ENCODE measurements around the gene PTRH2. TPM values are rescaled to one million over a fixed set of nuclear protein-coding genes. Genes with fewer than 3 reads are reported as not detected.

PTRH2 gene
- total RNA-seq, 1 experiment from 2014 or later = 16.4 TPM

- no peak for DNase-seq
- Histone ChIP-seq H3K27me3 (ENCODE audit: control insufficient read depth, insufficient read depth, low read length) (no peaks in the 10 kb centered on the region), H3K4me3 (ENCODE audit: insufficient read depth, low read depth, low read length) (no peak overlapping the region), H3K36me3 (replicated peaks; ENCODE audit: control insufficient read depth, insufficient read depth, low read length) (peaks cover 14% of the 10 kb centered on the region)
Observed at GRCh38 chr17:59699218-59699617, 8.0 kb downstream of the PTRH2 start.

- Histone ChIP-seq H3K27me3 (ENCODE audit: control insufficient read depth, insufficient read depth, low read length) (no peaks in the 10 kb centered on the region), H3K4me3 (ENCODE audit: insufficient read depth, low read depth, low read length) (no peak overlapping the region), H3K36me3 (replicated peaks; ENCODE audit: control insufficient read depth, insufficient read depth, low read length) (peaks cover 20% of the 10 kb centered on the region)
- no peak for DNase-seq
Observed at GRCh38 chr17:59698143-59698542, 9.1 kb downstream of the PTRH2 start.

GRCh38 chr17:59696682-59697277 lies 10.4 kb downstream of the PTRH2 start:
- DNase-seq = no peak
- Histone ChIP-seq H3K27me3 (ENCODE audit: control insufficient read depth, insufficient read depth, low read length) (no peaks in the 10 kb centered on the region), H3K36me3 (replicated peaks; ENCODE audit: control insufficient read depth, insufficient read depth, low read length) (peaks cover 20% of the 10 kb centered on the region), H3K4me3 (ENCODE audit: insufficient read depth, low read depth, low read length) (no peak overlapping the region)

GRCh38 chr17:59695945-59696681 lies 11.1 kb downstream of the PTRH2 start:
- Histone ChIP-seq H3K36me3 (replicated peaks; ENCODE audit: control insufficient read depth, insufficient read depth, low read length) (peaks cover 22% of the 10 kb centered on the region), H3K4me3 (ENCODE audit: insufficient read depth, low read depth, low read length) (no peak overlapping the region), H3K27me3 (ENCODE audit: control insufficient read depth, insufficient read depth, low read length) (no peaks in the 10 kb centered on the region)
- no peak for DNase-seq

GRCh38 chr17:59694344-59694743 lies 12.9 kb downstream of the PTRH2 start:
- H3K27me3 ChIP-seq (ENCODE audit: control insufficient read depth, insufficient read depth, low read length) = no peaks in the 10 kb centered on the region

GRCh38 chr17:59693582-59693981 lies 13.6 kb downstream of the PTRH2 start:
- Histone ChIP-seq H3K36me3 (replicated peaks; ENCODE audit: control insufficient read depth, insufficient read depth, low read length) (peaks cover 28% of the 10 kb centered on the region), H3K4me3 (ENCODE audit: insufficient read depth, low read depth, low read length) (no peak overlapping the region), H3K27me3 (ENCODE audit: control insufficient read depth, insufficient read depth, low read length) (no peaks in the 10 kb centered on the region)
- no peak for DNase-seq

More at GRCh38 chr17:59694344-59694743, 12.9 kb downstream of the PTRH2 start:
- no peak for DNase-seq
- Histone ChIP-seq H3K4me3 (ENCODE audit: insufficient read depth, low read depth, low read length) (no peak overlapping the region), H3K36me3 (replicated peaks; ENCODE audit: control insufficient read depth, insufficient read depth, low read length) (peaks cover 31% of the 10 kb centered on the region)

- Histone ChIP-seq H3K27me3 (ENCODE audit: control insufficient read depth, insufficient read depth, low read length) (no peaks in the 10 kb centered on the region), H3K36me3 (replicated peaks; ENCODE audit: control insufficient read depth, insufficient read depth, low read length) (peaks cover 28% of the 10 kb centered on the region), H3K4me3 (ENCODE audit: insufficient read depth, low read depth, low read length) (no peak overlapping the region)
- DNase-seq = no peak
Observed at GRCh38 chr17:59688496-59688895, 18.7 kb downstream of the PTRH2 start.

GRCh38 chr17:59688008-59688407 lies 19.2 kb downstream of the PTRH2 start:
- Histone ChIP-seq H3K36me3 (replicated peaks; ENCODE audit: control insufficient read depth, insufficient read depth, low read length) (peaks cover 30% of the 10 kb centered on the region), H3K27me3 (ENCODE audit: control insufficient read depth, insufficient read depth, low read length) (no peaks in the 10 kb centered on the region), H3K4me3 (ENCODE audit: insufficient read depth, low read depth, low read length) (no peak overlapping the region)
- no peak for DNase-seq

GRCh38 chr17:59684967-59685366 lies 22.3 kb downstream of the PTRH2 start:
- H3K36me3 ChIP-seq (replicated peaks; ENCODE audit: control insufficient read depth, insufficient read depth, low read length) = peaks cover 32% of the 10 kb centered on the region

GRCh38 chr17:59683283-59683682 lies 23.9 kb downstream of the PTRH2 start:
- Histone ChIP-seq H3K27me3 (ENCODE audit: control insufficient read depth, insufficient read depth, low read length) (no peaks in the 10 kb centered on the region), H3K4me3 (ENCODE audit: insufficient read depth, low read depth, low read length) (no peak overlapping the region), H3K36me3 (replicated peaks; ENCODE audit: control insufficient read depth, insufficient read depth, low read length) (peaks cover 41% of the 10 kb centered on the region)
- no peak for DNase-seq

More at GRCh38 chr17:59684967-59685366, 22.3 kb downstream of the PTRH2 start:
- Histone ChIP-seq H3K27me3 (ENCODE audit: control insufficient read depth, insufficient read depth, low read length) (no peaks in the 10 kb centered on the region), H3K4me3 (ENCODE audit: insufficient read depth, low read depth, low read length) (no peak overlapping the region)
- DNase-seq = no peak

- Histone ChIP-seq H3K27me3 (ENCODE audit: control insufficient read depth, insufficient read depth, low read length) (no peaks in the 10 kb centered on the region), H3K36me3 (replicated peaks; ENCODE audit: control insufficient read depth, insufficient read depth, low read length) (peaks cover 46% of the 10 kb centered on the region), H3K4me3 (ENCODE audit: insufficient read depth, low read depth, low read length) (no peak overlapping the region)
- no peak for DNase-seq
Observed at GRCh38 chr17:59680314-59680713, 26.9 kb downstream of the PTRH2 start.

- H3K27me3 ChIP-seq (ENCODE audit: control insufficient read depth, insufficient read depth, low read length) = no peaks in the 10 kb centered on the region
- peaks cover 41% of the 10 kb centered on the region for H3K36me3 ChIP-seq (replicated peaks; ENCODE audit: control insufficient read depth, insufficient read depth, low read length)
- no peak for DNase-seq
- no peak overlapping the region for H3K4me3 ChIP-seq (ENCODE audit: insufficient read depth, low read depth, low read length)
Observed at GRCh38 chr17:59678918-59679317, 28.3 kb downstream of the PTRH2 start.

GRCh38 chr17:59676716-59677115 lies 30.5 kb downstream of the PTRH2 start:
- DNase-seq = no peak
- Histone ChIP-seq H3K27me3 (ENCODE audit: control insufficient read depth, insufficient read depth, low read length) (no peaks in the 10 kb centered on the region), H3K4me3 (ENCODE audit: insufficient read depth, low read depth, low read length) (no peak overlapping the region), H3K36me3 (replicated peaks; ENCODE audit: control insufficient read depth, insufficient read depth, low read length) (peaks cover 31% of the 10 kb centered on the region)

- no peak for DNase-seq
- Histone ChIP-seq H3K27me3 (ENCODE audit: control insufficient read depth, insufficient read depth, low read length) (no peaks in the 10 kb centered on the region), H3K4me3 (ENCODE audit: insufficient read depth, low read depth, low read length) (no peak overlapping the region), H3K36me3 (replicated peaks; ENCODE audit: control insufficient read depth, insufficient read depth, low read length) (peaks cover 25% of the 10 kb centered on the region)
Observed at GRCh38 chr17:59675231-59675630, 32.0 kb downstream of the PTRH2 start.

- peaks cover 19% of the 10 kb centered on the region for H3K36me3 ChIP-seq (replicated peaks; ENCODE audit: control insufficient read depth, insufficient read depth, low read length)
- no peaks in the 10 kb centered on the region for H3K27me3 ChIP-seq (ENCODE audit: control insufficient read depth, insufficient read depth, low read length)
- H3K4me3 ChIP-seq (ENCODE audit: insufficient read depth, low read depth, low read length) = no peak overlapping the region
- DNase-seq = no peak
Observed at GRCh38 chr17:59671386-59671785, 35.8 kb downstream of the PTRH2 start.

Measured in H7 (cell line).